GM12878 (cell line): Measurements from ENCODE around the gene NKAIN4. TPM values are rescaled to one million over a fixed set of nuclear protein-coding genes. Genes with fewer than 3 reads are reported as not detected.
A peak's percentile ranks its signal among the peaks of the same experiment; 100 is the strongest.

Experiments
- ATAC-seq: fragments of 200-7000 bp; cut with Tn5 transposase; 3 replicates; pipeline ENCODE4 v1.9.1; 2020; ENCODE audit warnings: mild to moderate bottlenecking, moderate library complexity
- BruUV-seq: library from RNA; stranded (reverse); fragments of 400-500 nt; replicated peaks from 2 replicates; lab custom pipeline; 2021; lab: Mats Ljungman, UMichigan
- CTCF ChIA-PET: fragments of 300-600 bp; sonication (Branson Sonifier 250); formaldehyde crosslinking; extraction: SDS; loops from one replicate; lab custom pipeline; 2021; ENCODE audit warnings: inconsistent platforms; lab: Yijun Ruan, JAX
- POLR2A ChIA-PET: fragments of 350-600 bp; formaldehyde crosslinking; extraction: SDS; loops from one replicate; lab custom pipeline; 2021; ENCODE audit warnings: inconsistent platforms; lab: Charles Lee
- RAD21 ChIA-PET: fragments of 300-600 bp; sonication (Branson Sonifier 250); formaldehyde crosslinking; loops from one replicate; lab custom pipeline; 2023; ENCODE audit warnings: antibody characterized with exemption; ENCODE audit not compliant: unreplicated experiment; lab: Charles Lee
- SMC1A ChIA-PET: fragments of 300-600 bp; sonication (Branson Sonifier 250); formaldehyde crosslinking; loops from one replicate; lab custom pipeline; 2023; ENCODE audit not compliant: unreplicated experiment, uncharacterized antibody; lab: Charles Lee
- DNase-seq: peaks from one replicate; pipeline ENCODE4 v3.0.0-alpha.2; 2011; ENCODE audit warnings: low read depth, low spot score
- FAIRE-seq: peaks from 3 replicates; lab custom pipeline; 2011; peaks lifted over from hg19 to GRCh38; lab: Jason Lieb, UNC
- H2AFZ ChIP-seq: 2 replicates; pipeline ENCODE4 v1.6.0; 2011; ENCODE audit warnings: low read depth, low read length, control low read depth; ENCODE audit not compliant: control insufficient read depth
- H3K27ac ChIP-seq: 2 replicates; pipeline ENCODE4 v1.5.1; 2011; ENCODE audit warnings: control low read depth; ENCODE audit not compliant: control insufficient read depth, insufficient read depth
- H3K27me3 ChIP-seq, 2 experiments: replicated peaks in 1 of 2; 2 replicates each; pipeline versions ENCODE4 v1.6.0 to v1.6.1; 2011; ENCODE audit warnings: low read length in 1 of 2; ENCODE audit not compliant: control insufficient read depth in 2 of 2, insufficient read depth in 2 of 2
- H3K36me3 ChIP-seq, 2 experiments: 2 replicates each; pipeline ENCODE4 v1.5.1; 2011; ENCODE audit warnings: low read length in 1 of 2; ENCODE audit not compliant: control insufficient read depth in 2 of 2, insufficient read depth in 2 of 2
- H3K4me1 ChIP-seq: 2 replicates; pipeline ENCODE4 v1.6.1; 2011; ENCODE audit warnings: mild to moderate bottlenecking, low read length, moderate library complexity, mixed read lengths; ENCODE audit not compliant: control insufficient read depth, insufficient read depth
- H3K4me2 ChIP-seq: 2 replicates; pipeline ENCODE4 v1.6.0; 2011; ENCODE audit warnings: control low read depth; ENCODE audit not compliant: control insufficient read depth, insufficient read depth
- H3K4me3 ChIP-seq: fragments of 200-600 bp; sonication (generic); 2 replicates; pipeline ENCODE4 v1.5.1; 2016
- H3K79me2 ChIP-seq: 2 replicates; pipeline ENCODE4 v1.6.0; 2011; ENCODE audit warnings: low read length; ENCODE audit not compliant: control insufficient read depth, insufficient read depth
- H3K9ac ChIP-seq: 2 replicates; pipeline ENCODE4 v1.8.0; 2011; ENCODE audit warnings: low read length, control low read depth, mixed read lengths; ENCODE audit not compliant: control insufficient read depth, insufficient read depth
- H3K9me3 ChIP-seq: replicated peaks from 3 replicates; pipeline ENCODE4 v1.5.1; 2011; ENCODE audit warnings: mild to moderate bottlenecking, low read length; ENCODE audit not compliant: control insufficient read depth, insufficient read depth
- H4K20me1 ChIP-seq: 2 replicates; pipeline ENCODE4 v1.6.0; 2011; ENCODE audit not compliant: control insufficient read depth, insufficient read depth
- WGBS: methylation state at CpG from one replicate; pipeline ENCODE4 v1.1.6; 2016; ENCODE audit warnings: low lambda C conversion rate; ENCODE audit not compliant: insufficient replicate concordance, insufficient coverage; ENCODE audit errors: missing lambda C conversion rate; 5-methylcytosine and 5-hydroxymethylcytosine counted together
- in situ Hi-C: fragments of 300-500 bp; cut with MboI; formaldehyde crosslinking; loops from 9 replicates; pipeline ENCODE4 v1.14.3; 2018; ENCODE audit warnings: mixed read lengths
- intact Hi-C: fragments of 100-400 bp; cut with micrococcal nuclease; formaldehyde crosslinking; loops from one replicate; pipeline ENCODE4 v1.14.2; 2022; ENCODE audit not compliant: unreplicated experiment
- polyA plus RNA-seq, 11 experiments: library from polyadenylated mRNA; depleted of rRNA in 4 of 11; unstranded in 6 of 11; stranded (reverse) in 5 of 11; fragments of >200 nt; fragmentation: Nextera tagmentation in 4 of 11; fragmentation: Illumina TruSeq in 1 of 11; extraction: Ambion mirVana in 4 of 11; extraction: Trizol in 1 of 11; gene quantifications; 1 replicate in 1 of 11; 2 replicates in 10 of 11; pipeline versions ENCODE4 v1.2.1 to v1.2.3, GENCODE V29; 2011 to 2016; ENCODE audit warnings: inconsistent platforms in 2 of 11, missing spikeins in 2 of 11, low read depth in 1 of 11
- total RNA-seq, 4 experiments: library from RNA; depleted of rRNA in 3 of 4; stranded (reverse); fragments of >200 nt in 3 of 4; fragmentation: Illumina TruSeq in 1 of 4; extraction: Trizol in 1 of 4; gene quantifications; 2 replicates each; pipeline versions ENCODE4 v1.2.1 to v1.2.3, GENCODE V29; 2013 to 2021
- TF ChIP-seq, protein P1 (sequence below): fragments of 450-650 bp; IDR thresholded peaks from 2 replicates; pipeline ENCODE4 v1.6.1; 2018; ENCODE audit warnings: borderline replicate concordance, mild to moderate bottlenecking; ENCODE audit not compliant: partially characterized antibody
- TF ChIP-seq, protein P2 (sequence below): IDR thresholded peaks from 2 replicates; pipeline ENCODE4 v1.6.1; 2011; ENCODE audit warnings: borderline replicate concordance, low read depth, mild to moderate bottlenecking, moderate library complexity, low read length; ENCODE audit not compliant: insufficient read depth, poor library complexity, severe bottlenecking

Gene NKAIN4
- total and polyA plus RNA-seq, 10 of the 15 experiments (the other 5 are each of a cell fraction or from before 2014, with no cell fraction given): 0.11 TPM; not detected in 9

DNA sequence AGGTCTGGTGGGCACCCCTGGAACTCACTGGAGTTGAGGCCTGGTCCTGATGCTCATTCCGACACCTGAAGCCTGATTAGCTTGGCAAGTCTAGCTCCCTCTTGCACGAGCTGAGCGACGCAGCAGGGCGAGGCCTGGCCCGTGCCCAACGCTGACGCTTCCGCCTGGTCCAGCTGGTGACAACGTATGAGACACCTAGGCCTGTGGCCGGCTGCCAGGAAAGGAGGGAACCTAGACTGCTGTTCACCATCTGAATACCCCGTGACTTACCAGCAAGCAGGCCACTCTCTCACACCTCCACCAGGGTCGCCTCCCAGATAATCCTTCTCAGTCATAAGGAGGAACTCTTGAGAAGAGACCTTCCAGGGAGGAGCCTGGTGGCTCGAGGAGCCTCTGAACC lies 62.9 kb downstream of the NKAIN4 start:
- Histone ChIP-seq H3K27me3 (no peaks in the 10 kb centered on the region), H4K20me1 (no peaks in the 10 kb centered on the region; the same call in 1 of the 2 replicates), H3K27ac (no peak overlapping the region), H3K36me3 (peaks cover 0 to 3% of the 10 kb centered on the region in 2 experiments), H3K4me3 (no peak overlapping the region), H3K4me1 (no peaks in the 10 kb centered on the region), H3K4me2 (no peak overlapping the region), H3K9ac (no peak overlapping the region)
- in situ Hi-C loops: no loop called here
- POLR2A ChIA-PET: no interaction called here
- intact Hi-C loops: no loop called here
- 81% methylated on average over 14 of the region's 14 CpGs for WGBS
- ATAC-seq (no peak), DNase-seq (no peak)
- RAD21 ChIA-PET: no interaction called here
- SMC1A ChIA-PET: no interaction called here
- BruUV-seq: no TSS peak
- CTCF ChIA-PET: no interaction called here
- TF ChIP-seq, protein P1, sequence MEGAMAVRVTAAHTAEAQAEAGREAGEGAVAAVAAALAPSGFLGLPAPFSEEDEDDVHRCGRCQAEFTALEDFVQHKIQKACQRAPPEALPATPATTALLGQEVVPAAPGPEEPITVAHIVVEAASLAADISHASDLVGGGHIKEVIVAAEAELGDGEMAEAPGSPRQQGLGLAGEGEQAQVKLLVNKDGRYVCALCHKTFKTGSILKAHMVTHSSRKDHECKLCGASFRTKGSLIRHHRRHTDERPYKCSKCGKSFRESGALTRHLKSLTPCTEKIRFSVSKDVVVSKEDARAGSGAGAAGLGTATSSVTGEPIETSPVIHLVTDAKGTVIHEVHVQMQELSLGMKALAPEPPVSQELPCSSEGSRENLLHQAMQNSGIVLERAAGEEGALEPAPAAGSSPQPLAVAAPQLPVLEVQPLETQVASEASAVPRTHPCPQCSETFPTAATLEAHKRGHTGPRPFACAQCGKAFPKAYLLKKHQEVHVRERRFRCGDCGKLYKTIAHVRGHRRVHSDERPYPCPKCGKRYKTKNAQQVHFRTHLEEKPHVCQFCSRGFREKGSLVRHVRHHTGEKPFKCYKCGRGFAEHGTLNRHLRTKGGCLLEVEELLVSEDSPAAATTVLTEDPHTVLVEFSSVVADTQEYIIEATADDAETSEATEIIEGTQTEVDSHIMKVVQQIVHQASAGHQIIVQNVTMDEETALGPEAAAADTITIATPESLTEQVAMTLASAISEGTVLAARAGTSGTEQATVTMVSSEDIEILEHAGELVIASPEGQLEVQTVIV: no peak
- TF ChIP-seq, protein P2, sequence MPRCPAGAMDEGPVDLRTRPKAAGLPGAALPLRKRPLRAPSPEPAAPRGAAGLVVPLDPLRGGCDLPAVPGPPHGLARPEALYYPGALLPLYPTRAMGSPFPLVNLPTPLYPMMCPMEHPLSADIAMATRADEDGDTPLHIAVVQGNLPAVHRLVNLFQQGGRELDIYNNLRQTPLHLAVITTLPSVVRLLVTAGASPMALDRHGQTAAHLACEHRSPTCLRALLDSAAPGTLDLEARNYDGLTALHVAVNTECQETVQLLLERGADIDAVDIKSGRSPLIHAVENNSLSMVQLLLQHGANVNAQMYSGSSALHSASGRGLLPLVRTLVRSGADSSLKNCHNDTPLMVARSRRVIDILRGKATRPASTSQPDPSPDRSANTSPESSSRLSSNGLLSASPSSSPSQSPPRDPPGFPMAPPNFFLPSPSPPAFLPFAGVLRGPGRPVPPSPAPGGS: peak; percentile 65
- TF ChIP-seq, all 136 proteins: peak for 1
- Histone ChIP-seq H2AFZ (no peak overlapping the region), H3K9me3 (no peaks in the 10 kb centered on the region), H3K79me2 (no peaks in the 10 kb centered on the region)
- FAIRE-seq: no peak
